IPS-18a (cell line): ENCODE results near the gene TOMM22.
A peak's percentile ranks its signal among the peaks of the same experiment; 100 is the strongest.

Source experiments
- H3K27ac ChIP-seq: one replicate; pipeline ENCODE4 v1.5.1; 2013; ENCODE audit warnings: low read length
- H3K27me3 ChIP-seq: one replicate; pipeline ENCODE4 v1.6.1; 2013; ENCODE audit warnings: mild to moderate bottlenecking, low read length; ENCODE audit not compliant: control insufficient read depth, insufficient read depth
- H3K36me3 ChIP-seq: one replicate; pipeline ENCODE4 v1.6.1; 2013; ENCODE audit warnings: low read depth, low read length; ENCODE audit not compliant: control insufficient read depth
- H3K4me1 ChIP-seq: one replicate; pipeline ENCODE4 v1.6.1; 2013; ENCODE audit warnings: low read depth, low read length; ENCODE audit not compliant: control insufficient read depth
- H3K4me3 ChIP-seq: one replicate; pipeline ENCODE4 v1.5.1; 2013; ENCODE audit warnings: low read length
- H3K9ac ChIP-seq: one replicate; pipeline ENCODE4 v1.6.1; 2013; ENCODE audit warnings: mild to moderate bottlenecking, low read length, moderate library complexity
- H3K9me3 ChIP-seq: one replicate; pipeline ENCODE4 v1.6.1; 2013; ENCODE audit warnings: low read depth, low read length; ENCODE audit not compliant: control insufficient read depth

Gene TOMM22

GRCh38 chr22:38697425-38698089, 15.8 kb downstream of the TOMM22 start:
- no peak overlapping the region for H3K9ac ChIP-seq

GRCh38 chr22:38698407-38699094, 16.8 kb downstream of the TOMM22 start:
- Histone ChIP-seq H3K4me1 (peaks cover 19% of the 10 kb centered on the region), H3K9ac (no peak overlapping the region), H3K36me3 (no peaks in the 10 kb centered on the region), H3K27ac (no peak overlapping the region), H3K9me3 (no peaks in the 10 kb centered on the region), H3K27me3 (no peaks in the 10 kb centered on the region), H3K4me3 (no peak overlapping the region)

More at GRCh38 chr22:38697425-38698089, 15.8 kb downstream of the TOMM22 start:
- no peak overlapping the region for H3K27ac ChIP-seq
- no peak overlapping the region for H3K4me3 ChIP-seq
- H3K36me3 ChIP-seq, result no peaks in the 10 kb centered on the region
- peaks cover 13% of the 10 kb centered on the region for H3K4me1 ChIP-seq
- H3K9me3 ChIP-seq, result no peaks in the 10 kb centered on the region
- H3K27me3 ChIP-seq, result no peaks in the 10 kb centered on the region

- H3K4me3 ChIP-seq, result peak overlapping the region; percentile 59
- H3K27ac ChIP-seq, result no peak overlapping the region
- H3K36me3 ChIP-seq, result no peaks in the 10 kb centered on the region
- H3K27me3 ChIP-seq, result no peaks in the 10 kb centered on the region
- H3K9me3 ChIP-seq, result no peaks in the 10 kb centered on the region
- no peak overlapping the region for H3K9ac ChIP-seq
- H3K4me1 ChIP-seq, result peaks cover 19% of the 10 kb centered on the region
Observed at GRCh38 chr22:38699143-38699542, 17.4 kb downstream of the TOMM22 start.

DNA sequence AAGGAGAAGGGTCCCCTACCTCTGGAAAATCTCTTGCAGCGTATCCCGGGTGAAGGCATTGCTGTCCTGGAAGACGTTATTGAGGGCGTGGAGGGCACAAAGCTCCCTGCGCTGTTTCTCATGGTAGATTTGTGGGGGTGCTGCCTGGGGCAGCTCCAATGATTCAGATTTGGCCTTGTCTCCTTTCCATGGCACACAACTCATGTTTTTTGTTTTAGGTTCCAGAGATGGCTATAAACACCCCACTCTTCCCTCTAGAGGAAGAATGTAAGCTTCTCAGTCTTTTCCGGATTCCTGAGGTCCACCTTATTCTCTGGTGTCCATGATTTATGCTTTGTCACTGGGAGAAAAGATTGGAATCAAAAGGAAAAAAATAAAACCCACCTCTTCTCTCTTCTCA, 18.0 kb downstream of the TOMM22 start:
- H3K36me3 ChIP-seq, result no peaks in the 10 kb centered on the region
- H3K9me3 ChIP-seq, result no peaks in the 10 kb centered on the region
- H3K27me3 ChIP-seq, result no peaks in the 10 kb centered on the region
- H3K4me1 ChIP-seq, result peaks cover 22% of the 10 kb centered on the region
- no peak overlapping the region for H3K27ac ChIP-seq
- H3K4me3 ChIP-seq, result peak overlapping the region; percentile 59
- H3K9ac ChIP-seq, result peak overlapping the region; percentile 74

GRCh38 chr22:38700270-38700788, 18.6 kb downstream of the TOMM22 start:
- peak overlapping the region; percentile 59 for H3K4me3 ChIP-seq
- peak overlapping the region; percentile 74 for H3K9ac ChIP-seq
- no peaks in the 10 kb centered on the region for H3K27me3 ChIP-seq
- no peaks in the 10 kb centered on the region for H3K9me3 ChIP-seq
- H3K4me1 ChIP-seq, result peaks cover 27% of the 10 kb centered on the region
- H3K27ac ChIP-seq, result no peak overlapping the region
- H3K36me3 ChIP-seq, result no peaks in the 10 kb centered on the region

DNA sequence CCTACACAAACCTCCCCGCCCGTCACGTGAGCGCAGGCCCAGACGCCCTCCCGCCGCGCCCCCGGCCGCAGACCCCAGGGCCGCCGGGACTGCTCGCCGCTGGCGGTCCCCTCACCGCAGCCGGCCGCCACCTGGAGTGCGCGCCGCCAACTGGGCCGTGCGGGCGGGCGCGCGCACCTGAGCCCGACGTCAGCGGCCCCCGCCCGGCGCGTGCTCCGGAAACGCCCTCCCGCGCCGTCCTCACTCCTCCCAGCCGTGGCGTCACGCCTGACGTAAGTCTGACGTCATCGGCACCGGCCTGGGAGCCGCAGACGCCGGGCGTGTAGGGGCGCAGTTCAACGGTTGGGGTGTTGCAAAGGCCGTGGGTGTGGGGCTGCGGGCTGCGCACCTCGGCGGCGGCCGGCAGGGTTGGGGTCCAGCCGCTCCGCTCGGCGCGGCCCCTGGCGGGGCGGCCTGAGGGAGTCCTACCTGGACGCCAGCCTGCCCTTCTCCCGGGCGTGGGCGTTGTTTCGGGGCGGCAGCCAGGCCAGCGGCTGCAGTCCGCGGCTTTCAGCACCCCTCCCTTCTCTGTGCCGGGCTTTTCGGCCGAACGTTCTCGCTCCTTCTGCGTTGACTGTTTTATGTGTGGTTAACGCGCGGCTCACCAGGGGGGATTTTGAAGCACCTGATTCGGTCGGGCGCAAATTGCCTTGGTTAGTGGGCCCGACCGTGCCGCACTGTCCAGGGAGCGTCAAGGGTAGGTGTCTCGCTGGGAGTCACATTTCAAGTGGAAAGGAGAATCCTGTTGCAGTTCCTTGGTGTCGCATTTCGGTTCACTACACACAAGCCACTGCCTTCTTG, 19.3 kb downstream of the TOMM22 start, which contains the start of gene JOSD1:
TSS of gene JOSD1 (minus strand) at position 155 of the 840 bp plus-strand sequence. CDS start 956 bp downstream, outside the sequence.
- H3K4me1 ChIP-seq, result peaks cover 27% of the 10 kb centered on the region
- peak within 1 kb of the TSS; percentile 59 for H3K4me3 ChIP-seq
- H3K27ac ChIP-seq, result no peak within 1 kb of the TSS
- peak within 1 kb of the TSS; percentile 77 for H3K9ac ChIP-seq
- no peaks in the 10 kb centered on the region for H3K27me3 ChIP-seq
- H3K9me3 ChIP-seq, result no peaks in the 10 kb centered on the region
- H3K36me3 ChIP-seq, result no peaks in the 10 kb centered on the region

GRCh38 chr22:38704654-38705234, 23.0 kb downstream of the TOMM22 start:
- Histone ChIP-seq H3K36me3 (peaks cover 4% of the 10 kb centered on the region), H3K4me1 (peaks cover 31% of the 10 kb centered on the region), H3K9me3 (no peaks in the 10 kb centered on the region), H3K27ac (peak overlapping the region; percentile 86), H3K9ac (peak overlapping the region; percentile 66), H3K27me3 (no peaks in the 10 kb centered on the region), H3K4me3 (peak overlapping the region; percentile 54)

- Histone ChIP-seq H3K9me3 (no peaks in the 10 kb centered on the region), H3K9ac (peak within 1 kb of the TSS; percentile 82), H3K36me3 (peaks cover 6% of the 10 kb centered on the region), H3K4me3 (peak within 1 kb of the TSS; percentile 95), H3K4me1 (peaks cover 29% of the 10 kb centered on the region), H3K27ac (peak within 1 kb of the TSS; percentile 86), H3K27me3 (no peaks in the 10 kb centered on the region)
Observed at GRCh38 chr22:38705235-38706100, 23.7 kb downstream of the TOMM22 start, which contains the start of gene GTPBP1. Gene GTPBP1, plus strand, starts transcription at chr22:38705944. Its CDS starts 12 bp downstream, at chr22:38705956.

DNA sequence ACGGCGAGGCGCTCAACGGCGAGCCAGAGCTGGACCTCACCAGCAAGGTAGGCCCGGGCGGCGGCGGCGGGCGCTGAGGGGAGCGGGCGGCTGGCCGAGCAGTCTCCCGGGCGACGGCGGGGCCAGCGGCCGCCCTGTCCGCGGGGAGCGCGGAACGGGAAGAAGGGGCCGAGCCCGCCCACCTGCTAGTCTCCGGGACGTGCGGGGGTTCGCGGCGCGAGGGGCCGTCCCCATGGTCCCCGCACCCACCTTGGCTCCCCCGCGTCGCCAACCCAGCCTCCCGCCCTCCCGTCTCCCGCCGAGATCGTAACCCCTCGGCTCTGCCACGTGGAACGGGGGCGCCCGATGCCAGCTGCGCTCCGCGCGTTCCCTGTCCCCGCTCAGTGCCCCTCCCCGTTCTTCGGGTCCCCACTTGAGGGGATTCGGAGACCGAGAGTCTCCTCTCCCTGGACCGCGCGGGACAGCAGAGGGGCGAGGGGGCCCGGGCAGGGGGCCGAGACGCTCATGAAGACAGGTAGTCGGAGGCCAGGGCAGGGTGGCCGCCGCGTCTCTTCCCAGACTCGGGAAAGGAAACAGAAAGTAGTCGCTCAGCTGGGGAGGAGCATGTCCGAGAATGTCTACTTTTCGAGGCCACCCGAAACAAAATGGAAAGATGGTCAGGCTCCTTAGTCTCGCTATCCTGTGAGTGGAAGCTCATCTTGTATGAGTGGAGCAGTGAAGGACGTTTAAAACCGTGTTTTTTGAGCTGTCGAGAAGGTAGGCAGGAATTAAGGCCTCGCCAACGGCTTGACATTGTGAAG, 24.5 kb downstream of the TOMM22 start:
- H3K27me3 ChIP-seq, result no peaks in the 10 kb centered on the region
- H3K4me1 ChIP-seq, result peaks cover 29% of the 10 kb centered on the region
- peaks cover 6% of the 10 kb centered on the region for H3K36me3 ChIP-seq
- no peak overlapping the region for H3K27ac ChIP-seq
- no peaks in the 10 kb centered on the region for H3K9me3 ChIP-seq
- peak overlapping the region; percentile 82 for H3K9ac ChIP-seq
- peak overlapping the region; percentile 95 for H3K4me3 ChIP-seq

DNA sequence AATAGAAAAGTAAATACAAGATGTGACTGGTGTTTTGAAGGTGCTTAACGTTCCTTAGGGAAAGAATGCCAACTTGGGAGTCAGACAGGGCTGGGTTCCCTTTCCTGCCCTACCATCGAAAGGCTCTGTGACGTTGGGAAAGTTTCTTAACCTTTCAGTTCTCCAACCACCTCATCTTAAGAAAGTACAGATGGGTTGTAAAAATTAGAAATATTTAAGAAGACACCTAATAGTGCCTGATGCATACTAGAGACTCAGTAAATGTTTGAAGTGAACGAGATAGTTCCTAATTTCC, 25.1 kb downstream of the TOMM22 start:
- peaks cover 29% of the 10 kb centered on the region for H3K4me1 ChIP-seq
- H3K4me3 ChIP-seq, result peak overlapping the region; percentile 95
- no peaks in the 10 kb centered on the region for H3K27me3 ChIP-seq
- peak overlapping the region; percentile 82 for H3K9ac ChIP-seq
- H3K36me3 ChIP-seq, result peaks cover 6% of the 10 kb centered on the region
- H3K27ac ChIP-seq, result no peak overlapping the region
- H3K9me3 ChIP-seq, result no peaks in the 10 kb centered on the region
